GM12891 (cell line): Measurements from ENCODE around the gene ACE.

Experiments
- DNase-seq: peaks from one replicate; pipeline ENCODE4 v3.0.0; 2011; ENCODE audit warnings: low spot score; ENCODE audit not compliant: insufficient read length
- FAIRE-seq: peaks from 2 replicates; lab custom pipeline; 2011; peaks lifted over from hg19 to GRCh38; lab: Jason Lieb, UNC
- PAX5 ChIP-seq: IDR thresholded peaks from 2 replicates; pipeline ENCODE4 v1.6.1; 2011; ENCODE audit warnings: low read length, moderate library complexity, mild to moderate bottlenecking; ENCODE audit not compliant: insufficient read depth, severe bottlenecking
- POLR2A ChIP-seq: IDR thresholded peaks from 2 replicates; pipeline ENCODE4 v1.6.1; 2011; ENCODE audit warnings: low read depth, low read length, control low read depth
- POLR2AphosphoS5 ChIP-seq: IDR thresholded peaks from 2 replicates; pipeline ENCODE4 v1.6.1; 2011; ENCODE audit warnings: low read depth, low read length, control low read depth
- POU2F2 ChIP-seq: IDR thresholded peaks from 2 replicates; pipeline ENCODE4 v1.6.1; 2011; ENCODE audit warnings: low read depth, mild to moderate bottlenecking, control low read depth, low read length, moderate library complexity
- SPI1 ChIP-seq: IDR thresholded peaks from 2 replicates; pipeline ENCODE4 v1.6.1; 2011; ENCODE audit warnings: low read depth, low read length, control low read depth
- TAF1 ChIP-seq: IDR thresholded peaks from 2 replicates; pipeline ENCODE4 v1.6.1; 2011; ENCODE audit warnings: low read depth, low read length, control low read depth

The ACE gene

GRCh38 chr17:63511331-63511730, 34.5 kb downstream of the ACE start:
- TF ChIP-seq TAF1, result no peak
- no peak for TF ChIP-seq POU2F2
- no peak for TF ChIP-seq POLR2AphosphoS5
- TF ChIP-seq PAX5, result no peak
- no peak for TF ChIP-seq POLR2A
- TF ChIP-seq SPI1, result no peak
- FAIRE-seq (no peak), DNase-seq (no peak)

- no peak for DNase-seq
- TF ChIP-seq SPI1, result no peak
- no peak for TF ChIP-seq POLR2AphosphoS5
- TF ChIP-seq POU2F2, result no peak
- TF ChIP-seq TAF1, result no peak
- no peak for TF ChIP-seq PAX5
- no peak for TF ChIP-seq POLR2A
- no peak for FAIRE-seq
Measured at GRCh38 chr17:63512388-63512787, 35.5 kb downstream of the ACE start.

- TF ChIP-seq SPI1 (no peak), TAF1 (no peak), PAX5 (no peak), POLR2A (no peak), POU2F2 (no peak), POLR2AphosphoS5 (no peak)
- FAIRE-seq, result no peak
Measured at GRCh38 chr17:63512896-63513644, 36.2 kb downstream of the ACE start.

GRCh38 chr17:63514477-63514876, 37.6 kb downstream of the ACE start:
- DNase-seq, result no peak
- TF ChIP-seq POU2F2 (no peak), POLR2A (no peak), PAX5 (no peak), TAF1 (no peak), POLR2AphosphoS5 (no peak), SPI1 (no peak)
- no peak for FAIRE-seq

More at GRCh38 chr17:63512896-63513644, 36.2 kb downstream of the ACE start:
- DNase-seq, result no peak

GRCh38 chr17:63514974-63515373, 38.1 kb downstream of the ACE start:
- no peak for TF ChIP-seq POLR2AphosphoS5
- TF ChIP-seq POU2F2, result no peak
- TF ChIP-seq POLR2A, result no peak
- TF ChIP-seq TAF1, result no peak
- no peak for TF ChIP-seq PAX5
- TF ChIP-seq SPI1, result no peak
- no peak for FAIRE-seq
- DNase-seq, result no peak

- no peak for DNase-seq
- FAIRE-seq, result no peak
- no peak for TF ChIP-seq PAX5
- TF ChIP-seq TAF1, result no peak
- no peak for TF ChIP-seq POLR2A
- no peak for TF ChIP-seq POU2F2
- no peak for TF ChIP-seq SPI1
- no peak for TF ChIP-seq POLR2AphosphoS5
Measured at GRCh38 chr17:63515426-63515825, 38.6 kb downstream of the ACE start.

GRCh38 chr17:63516910-63517824, 40.3 kb downstream of the ACE start:
- DNase-seq, result no peak
- TF ChIP-seq TAF1, result no peak
- TF ChIP-seq SPI1, result no peak
- TF ChIP-seq PAX5, result no peak
- no peak for TF ChIP-seq POLR2AphosphoS5
- no peak for TF ChIP-seq POU2F2
- TF ChIP-seq POLR2A, result no peak

GRCh38 chr17:63517825-63518534, 41.1 kb downstream of the ACE start:
- FAIRE-seq (no peak), DNase-seq (no peak)
- TF ChIP-seq POLR2A (no peak), POLR2AphosphoS5 (no peak), POU2F2 (no peak), SPI1 (no peak), PAX5 (no peak), TAF1 (no peak)

More at GRCh38 chr17:63516910-63517824, 40.3 kb downstream of the ACE start:
- FAIRE-seq, result no peak
